Body of pancreas (tissue), 4 donors: ENCODE measurements around the gene MTMR1. TPM values are rescaled to one million over a fixed set of nuclear protein-coding genes. Genes with fewer than 3 reads are reported as not detected.

ENCODE experiments used
- ATAC-seq: fragments of 150-250 bp; one replicate; pipeline ENCODE4 v1.9.1; 2016
- DNase-seq, 4 donors: peaks; one replicate each; pipeline ENCODE4 v3.0.0-alpha.2; 2019
- H3K27ac ChIP-seq, 4 donors: fragments of 200-600 bp; sonication (generic); 1 replicate in 3 of 4; 2 replicates in 1 of 4; pipeline versions ENCODE4 v1.5.1 to v1.6.1; 2016 to 2019; ENCODE audit warnings: mild to moderate bottlenecking in 1 of 4, mixed read lengths in 1 of 4, moderate library complexity in 1 of 4
- H3K27me3 ChIP-seq, 2 donors: fragments of 200-600 bp; sonication (generic); one replicate each; pipeline ENCODE4 v1.6.0; 2016; ENCODE audit warnings: mild to moderate bottlenecking in 1 of 2
- H3K36me3 ChIP-seq, 2 donors: fragments of 200-600 bp; sonication (generic); replicated peaks in 1 of 2; 2 replicates each; pipeline ENCODE4 v1.5.1; 2016; ENCODE audit warnings: low read depth in 2 of 2; ENCODE audit not compliant: insufficient read depth in 1 of 2
- H3K4me1 ChIP-seq: fragments of 200-600 bp; sonication (generic); one replicate; pipeline ENCODE4 v1.6.0; 2016
- H3K4me3 ChIP-seq, 2 donors: fragments of 200-600 bp; sonication (generic); 1 replicate in 1 of 2; 2 replicates in 1 of 2; pipeline ENCODE4 v1.5.1; 2016 to 2019
- H3K9me3 ChIP-seq, 3 donors: fragments of 200-600 bp; sonication (generic); 1 replicate in 2 of 3; 2 replicates in 1 of 3; pipeline ENCODE4 v1.5.1; 2016
- CTCF ChIP-seq, 7 experiments: fragments of 450-650 bp in 4 of 7; fragments of 200-600 bp in 3 of 7; sonication (generic) in 3 of 7; IDR thresholded peaks; one replicate each; pipeline ENCODE4 v1.5.1; 2016 to 2019; ENCODE audit warnings: antibody characterized with exemption in 7 of 7
- POLR2A ChIP-seq, 3 donors: fragments of 450-650 bp; IDR thresholded peaks; one replicate each; pipeline ENCODE4 v1.6.1; 2016; ENCODE audit warnings: antibody characterized with exemption in 3 of 3, mild to moderate bottlenecking in 2 of 3
- WGBS, 2 donors: methylation state at CpG; one replicate each; pipeline ENCODE4 v1.1.5; 2017; 5-methylcytosine and 5-hydroxymethylcytosine counted together
- intact Hi-C: fragments of 100-400 bp; cut with DNase I; formaldehyde crosslinking; loops from one replicate; pipeline ENCODE4 v1.15.1; 2023
- total RNA-seq, 2 donors: library from RNA; depleted of rRNA; stranded (reverse); fragments of >200 nt; gene quantifications; one replicate each; pipeline ENCODE4 v1.1.0, GENCODE V29; 2016

MTMR1 gene
- total RNA-seq, 2 donors from 2014 or later, result 7.6 to 9.1 TPM

- no peaks in the 10 kb centered on the region for H3K4me1 ChIP-seq
- TF ChIP-seq CTCF (IDR thresholded peaks at IDR 0.05) (no peak), POLR2A (IDR thresholded peaks at IDR 0.05) (no peak)
- no peaks in the 10 kb centered on the region for H3K9me3 ChIP-seq
- no peaks in the 10 kb centered on the region for H3K27me3 ChIP-seq
- H3K4me3 ChIP-seq, result no peak overlapping the region
- DNase-seq (no peak), ATAC-seq (no peak)
- no peak overlapping the region for H3K27ac ChIP-seq
- intact Hi-C loops, result no loop called here
- no peaks in the 10 kb centered on the region for H3K36me3 ChIP-seq
- 76 to 80% methylated on average over 4 of the region's 4 CpGs for WGBS, 2 donors
Observed at GRCh38 chrX:150648296-150648940, 44.8 kb upstream of the MTMR1 start.

- Histone ChIP-seq H3K4me1 (no peaks in the 10 kb centered on the region), H3K9me3 (no peaks in the 10 kb centered on the region), H3K27ac (no peak overlapping the region), H3K36me3 (no peaks in the 10 kb centered on the region), H3K4me3 (no peak overlapping the region), H3K27me3 (no peaks in the 10 kb centered on the region)
- TF ChIP-seq CTCF (IDR thresholded peaks at IDR 0.05) (no peak), POLR2A (IDR thresholded peaks at IDR 0.05) (no peak)
- intact Hi-C loops, result no loop called here
- peak in 2 of 4 donors; percentile 7 to 15 for DNase-seq
- WGBS, 2 donors, result 48 to 53% methylated on average over 8 of the region's 8 CpGs
- ATAC-seq, result no peak
Observed at GRCh38 chrX:150649096-150649870, 43.9 kb upstream of the MTMR1 start.

- H3K4me1 ChIP-seq, result no peaks in the 10 kb centered on the region
- ATAC-seq (no peak), DNase-seq (no peak)
- no peaks in the 10 kb centered on the region for H3K36me3 ChIP-seq
- H3K27ac ChIP-seq, result no peak overlapping the region
- 97 to 100% methylated on average over 2 of the region's 2 CpGs for WGBS, 2 donors
- no peak overlapping the region for H3K4me3 ChIP-seq
- no peaks in the 10 kb centered on the region for H3K27me3 ChIP-seq
- intact Hi-C loops, result no loop called here
- no peaks in the 10 kb centered on the region for H3K9me3 ChIP-seq
- no peak for TF ChIP-seq CTCF (IDR thresholded peaks at IDR 0.05)
- TF ChIP-seq POLR2A (IDR thresholded peaks at IDR 0.05), result no peak
Observed at GRCh38 chrX:150651906-150652305, 41.3 kb upstream of the MTMR1 start.

GRCh38 chrX:150655788-150656187 is 37.4 kb upstream of the MTMR1 start:
- WGBS, 2 donors, result 13 to 37% methylated on average over 2 of the region's 2 CpGs
- TF ChIP-seq POLR2A (IDR thresholded peaks at IDR 0.05) (no peak), CTCF (IDR thresholded peaks at IDR 0.05) (no peak)
- DNase-seq (no peak), ATAC-seq (no peak)
- Histone ChIP-seq H3K27ac (no peak overlapping the region), H3K9me3 (no peaks in the 10 kb centered on the region), H3K27me3 (no peaks in the 10 kb centered on the region), H3K36me3 (no peaks in the 10 kb centered on the region), H3K4me3 (no peak overlapping the region), H3K4me1 (no peaks in the 10 kb centered on the region)
- intact Hi-C loops, result no loop called here
